Stimulated activated CD4-positive, alpha-beta T cell treated with anti-CD3 and anti-CD28 coated beads, Interleukin-15, amount 100 ng/mL, for 48 hours (primary cell): Measurements from ENCODE around the gene CA10.

Source experiments
- DNase-seq, 2 donors: peaks; one replicate each; pipeline ENCODE4 v3.0.0-alpha.2; 2020; ENCODE audit warnings: low read depth in 2 of 2

CA10 gene

GRCh38 chr17:51601622-51602261, 556.8 kb downstream of the CA10 start:
- DNase-seq = no peak

GRCh38 chr17:51598824-51599223, 559.7 kb downstream of the CA10 start:
- no peak for DNase-seq

- no peak for DNase-seq
Measured at GRCh38 chr17:51597345-51597744, 561.2 kb downstream of the CA10 start.

GRCh38 chr17:51595826-51596398, 562.6 kb downstream of the CA10 start:
- no peak for DNase-seq

- no peak for DNase-seq
Measured at GRCh38 chr17:51590071-51590656, 568.4 kb downstream of the CA10 start.

GRCh38 chr17:51588063-51588462, 570.5 kb downstream of the CA10 start:
- DNase-seq = no peak

- no peak for DNase-seq
Measured at GRCh38 chr17:51587516-51587915, 571.0 kb downstream of the CA10 start.

- DNase-seq = no peak
Measured at GRCh38 chr17:51585514-51586104, 572.9 kb downstream of the CA10 start.

- DNase-seq = no peak
Measured at GRCh38 chr17:51580869-51581268, 577.6 kb downstream of the CA10 start.
